ENCODE results near the gene COL24A1. TPM values are rescaled to one million over a fixed set of nuclear protein-coding genes. Genes with fewer than 3 reads are reported as not detected.
A peak's percentile ranks its signal among the peaks of the same experiment; 100 is the strongest.

Gene COL24A1
- under 1 TPM in 3 of 6 donors, not detected in 3; 0.06 to 0.34 (median 0.31) TPM for total RNA-seq
- under 1 TPM; 0.02 to 0.04 TPM for polyA plus RNA-seq

DNA sequence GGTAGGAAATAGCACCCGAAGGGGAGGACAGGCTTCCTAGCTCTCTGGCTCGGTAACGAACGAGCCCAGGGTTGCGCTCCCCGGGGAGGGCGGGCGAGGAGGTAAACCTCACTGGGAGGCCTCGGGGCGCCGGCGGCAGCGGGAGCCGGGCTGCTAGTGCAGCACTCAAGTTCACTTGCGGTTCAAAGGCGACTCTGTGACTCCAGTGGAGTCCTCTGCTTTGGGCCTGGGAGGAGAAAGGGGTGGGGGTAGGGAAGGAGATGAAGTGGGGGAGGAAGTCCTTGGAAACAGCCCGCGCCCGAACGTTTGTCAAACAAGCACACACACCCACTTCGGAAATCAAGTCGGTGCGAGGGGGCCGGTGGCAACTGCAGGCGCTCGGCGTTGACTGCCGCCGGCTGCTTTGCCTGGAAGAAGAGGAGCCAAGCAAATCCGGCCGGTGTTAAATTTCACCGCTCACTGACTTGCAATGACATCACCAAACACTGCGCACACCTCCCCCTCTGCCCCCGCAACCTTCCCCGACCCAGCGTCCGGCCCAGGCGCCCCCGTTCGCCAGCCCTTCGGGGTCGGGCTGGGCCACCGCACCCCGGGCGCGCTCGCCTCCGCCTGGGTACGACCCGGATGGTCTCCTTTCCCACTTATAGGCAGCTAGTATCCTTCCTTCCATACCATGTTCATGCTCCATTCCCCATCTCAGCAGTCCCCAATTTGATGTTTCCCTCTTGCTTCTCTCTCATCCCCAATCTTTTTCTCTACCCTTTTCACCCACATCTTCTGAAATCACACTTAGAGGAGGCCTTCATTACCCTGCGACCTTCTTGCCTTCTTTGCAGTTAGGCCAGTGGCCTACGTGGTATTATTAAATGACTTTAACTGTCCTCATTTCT is at the start of gene COL24A1:
Gene COL24A1, minus strand, starts transcription at position 207 of the 890 bp plus-strand sequence. CDS start 376 bp downstream, outside the sequence.
- peak in 5 of 6 donors; percentile 10 to 71 (median 20) for DNase-seq
- no peaks in the 10 kb centered on the region for H3K9me3 ChIP-seq
- peak within 1 kb of the TSS in 3 of 4 donors; percentile 3 to 41 (median 7) for H3K4me3 ChIP-seq
- WGBS, 2 donors: 11 to 12% methylated on average over 49 to 52 of the region's 52 CpGs
- peaks cover 0 to 21% (median 0%) of the 10 kb centered on the region in 4 donors for H3K27me3 ChIP-seq
- H3K4me1 ChIP-seq: no peaks in the 10 kb centered on the region
- intact Hi-C loops (cut with DNase I): no loop called here
- H3K36me3 ChIP-seq: no peaks in the 10 kb centered on the region
- no peak for FAIRE-seq
- H3K27ac ChIP-seq: no peak within 1 kb of the TSS
- peak in 3 of 4 donors; percentile 54 to 66 (median 55) for ATAC-seq
- no peak for TF ChIP-seq CTCF (IDR thresholded peaks at IDR 0.05)

DNA sequence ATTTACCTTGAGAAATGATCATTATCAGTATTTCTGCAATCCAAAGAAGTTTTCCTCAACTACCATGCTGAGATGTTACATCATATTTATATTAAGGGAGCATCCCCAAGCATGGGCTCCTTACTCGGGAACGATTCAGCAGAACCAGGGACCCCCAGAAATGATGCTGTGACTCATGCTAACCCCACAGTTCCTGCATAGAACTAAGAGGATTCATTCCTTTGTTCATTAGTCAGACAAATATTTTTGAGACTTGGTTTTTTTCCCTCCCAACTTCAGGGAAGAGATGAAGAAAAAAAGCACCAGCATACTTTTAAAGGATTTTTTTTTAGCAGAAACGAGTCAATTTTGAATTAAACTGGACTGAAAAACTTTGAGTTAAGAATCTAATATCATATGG is 49.2 kb upstream of the COL24A1 start:
- H3K36me3 ChIP-seq: no peaks in the 10 kb centered on the region
- no peak for DNase-seq
- no peaks in the 10 kb centered on the region for H3K9me3 ChIP-seq
- H3K27me3 ChIP-seq: no peaks in the 10 kb centered on the region
- no peak for TF ChIP-seq CTCF (IDR thresholded peaks at IDR 0.05)
- no peak overlapping the region for H3K4me3 ChIP-seq
- WGBS, 2 donors: 52 to 56% methylated on average over 3 of the region's 3 CpGs
- no peak for ATAC-seq
- no peak overlapping the region for H3K27ac ChIP-seq
- no peaks in the 10 kb centered on the region for H3K4me1 ChIP-seq
- FAIRE-seq: no peak
- intact Hi-C loops (cut with DNase I): no loop called here

- no peaks in the 10 kb centered on the region for H3K4me1 ChIP-seq
- WGBS, 2 donors: 48 to 55% methylated on average over 4 of the region's 4 CpGs
- FAIRE-seq (no peak), ATAC-seq (no peak), DNase-seq (no peak)
- no peaks in the 10 kb centered on the region for H3K36me3 ChIP-seq
- no peak for TF ChIP-seq CTCF (IDR thresholded peaks at IDR 0.05)
- intact Hi-C loops (cut with DNase I): no loop called here
- no peaks in the 10 kb centered on the region for H3K9me3 ChIP-seq
- H3K27me3 ChIP-seq: no peaks in the 10 kb centered on the region
- no peak overlapping the region for H3K4me3 ChIP-seq
- no peak overlapping the region for H3K27ac ChIP-seq
Observed at GRCh38 chr1:86202552-86203340, 46.2 kb upstream of the COL24A1 start.

GRCh38 chr1:86201311-86201710 is 44.7 kb upstream of the COL24A1 start:
- Histone ChIP-seq H3K36me3 (no peaks in the 10 kb centered on the region), H3K27ac (no peak overlapping the region), H3K4me1 (no peaks in the 10 kb centered on the region), H3K9me3 (no peaks in the 10 kb centered on the region), H3K4me3 (no peak overlapping the region), H3K27me3 (no peaks in the 10 kb centered on the region)
- 52 to 54% methylated on average over 2 of the region's 2 CpGs for WGBS, 2 donors
- no peak for ATAC-seq
- no peak for DNase-seq
- TF ChIP-seq CTCF (IDR thresholded peaks at IDR 0.05): no peak
- intact Hi-C loops (cut with DNase I): no loop called here
- FAIRE-seq: no peak

Measured in pancreas (tissue), 10 donors.